ENCODE data around the gene GPR137B. TPM values are rescaled to one million over a fixed set of nuclear protein-coding genes. Genes with fewer than 3 reads are reported as not detected.

The GPR137B gene
- total RNA-seq, 2 experiments from 2014 or later = 8.1 to 9.2 TPM

- CTCF ChIA-PET = interaction anchor here (1.1 to 1.9 kb wide), 2 partner anchors 13 to 341 kb away, joined by 3 to 5 read pairs; no protein-coding TSS in a partner anchor
- POLR2A ChIA-PET = no interaction called here
Observed at GRCh38 chr1:236111527-236112331, 30.6 kb upstream of the GPR137B start.

- POLR2A ChIA-PET = no interaction called here
- CTCF ChIA-PET = interaction anchor here (1.1 kb wide), 1 partner anchor 12 kb away, joined by 3 read pairs; no protein-coding TSS in a partner anchor
Observed at GRCh38 chr1:236112332-236112627, 30.1 kb upstream of the GPR137B start.

GRCh38 chr1:236113324-236114032 lies 28.9 kb upstream of the GPR137B start:
- ChIA-PET CTCF (no interaction called here), POLR2A (no interaction called here)

- ChIA-PET CTCF (no interaction called here), POLR2A (no interaction called here)
Observed at GRCh38 chr1:236114076-236114747, 28.1 kb upstream of the GPR137B start.

- CTCF ChIA-PET = no interaction called here
- POLR2A ChIA-PET = no interaction called here
Observed at GRCh38 chr1:236117710-236118109, 24.6 kb upstream of the GPR137B start.

- ChIA-PET CTCF (no interaction called here), POLR2A (interaction anchor here (1.3 kb wide), 1 partner anchor 23 kb away, joined by 3 read pairs; the partner anchor contains the start of gene GPR137B)
Observed at GRCh38 chr1:236119943-236120484, 22.3 kb upstream of the GPR137B start.

- ChIA-PET CTCF (no interaction called here), POLR2A (interaction anchor here (1.3 kb wide), 1 partner anchor 22 kb away, joined by 3 read pairs; the partner anchor contains the start of gene GPR137B)
Observed at GRCh38 chr1:236120721-236121153, 21.6 kb upstream of the GPR137B start.

GRCh38 chr1:236122176-236122575 lies 20.2 kb upstream of the GPR137B start:
- ChIA-PET POLR2A (no interaction called here), CTCF (no interaction called here)

- ChIA-PET POLR2A (no interaction called here), CTCF (no interaction called here)
Observed at GRCh38 chr1:236123563-236123962, 18.8 kb upstream of the GPR137B start.

- ChIA-PET CTCF (interaction anchor here (1.0 kb wide), 1 partner anchor 13 kb away, joined by 3 read pairs; no protein-coding TSS in a partner anchor), POLR2A (no interaction called here)
Observed at GRCh38 chr1:236124965-236125364, 17.4 kb upstream of the GPR137B start.

- ChIA-PET CTCF (interaction anchor here (1.1 kb wide), 1 partner anchor 95 kb away, joined by 3 read pairs; no protein-coding TSS in a partner anchor), POLR2A (no interaction called here)
Observed at GRCh38 chr1:236127045-236127444, 15.3 kb upstream of the GPR137B start.

- ChIA-PET CTCF (no interaction called here), POLR2A (no interaction called here)
Observed at GRCh38 chr1:236128646-236129178, 13.6 kb upstream of the GPR137B start.

GRCh38 chr1:236129306-236129705 lies 13.0 kb upstream of the GPR137B start:
- POLR2A ChIA-PET = no interaction called here
- CTCF ChIA-PET = no interaction called here

GRCh38 chr1:236130372-236130771 lies 12.0 kb upstream of the GPR137B start:
- POLR2A ChIA-PET = no interaction called here
- CTCF ChIA-PET = interaction anchor here (0.7 kb wide), 1 partner anchor 35 kb away, joined by 3 read pairs; no protein-coding TSS in a partner anchor

- POLR2A ChIA-PET = no interaction called here
Observed at GRCh38 chr1:236131916-236132315, 10.4 kb upstream of the GPR137B start.

GRCh38 chr1:236132420-236133046 lies 9.8 kb upstream of the GPR137B start:
- POLR2A ChIA-PET = interaction anchor here (1.1 kb wide), 1 partner anchor 11 kb away, joined by 3 read pairs; no protein-coding TSS in a partner anchor
- CTCF ChIA-PET = no interaction called here

More at GRCh38 chr1:236131916-236132315, 10.4 kb upstream of the GPR137B start:
- CTCF ChIA-PET = no interaction called here

GRCh38 chr1:236133339-236133738 lies 9.0 kb upstream of the GPR137B start:
- ChIA-PET POLR2A (interaction anchor here (1.1 kb wide), 1 partner anchor 10 kb away, joined by 3 read pairs; no protein-coding TSS in a partner anchor), CTCF (no interaction called here)

GRCh38 chr1:236133802-236134201 lies 8.5 kb upstream of the GPR137B start:
- ChIA-PET CTCF (no interaction called here), POLR2A (interaction anchor here (1.1 kb wide), 1 partner anchor 10 kb away, joined by 3 read pairs; no protein-coding TSS in a partner anchor)

GRCh38 chr1:236137285-236137852 lies 5.0 kb upstream of the GPR137B start:
- ChIA-PET POLR2A (no interaction called here), CTCF (interaction anchor here (1.3 kb wide), 1 partner anchor 32 kb away, joined by 3 read pairs; no protein-coding TSS in a partner anchor)
